HepG2 (cell line): ENCODE measurements around the gene GBA2. TPM values are rescaled to one million over a fixed set of nuclear protein-coding genes. Genes with fewer than 3 reads are reported as not detected.

Experiments used
- CREB1 ChIP-seq, 2 experiments: fragments of 450-650 bp in 1 of 2; IDR thresholded peaks; 2 replicates each; pipeline ENCODE4 v1.6.1; 2016 to 2017; ENCODE audit warnings: control low read depth in 1 of 2, mild to moderate bottlenecking in 1 of 2, missing compliant biosample characterization in 1 of 2, missing genetic modification characterization in 1 of 2
- DNMT1 ChIP-seq: sonication (generic); formaldehyde crosslinking; IDR thresholded peaks from 2 replicates; pipeline ENCODE4 v1.5.1; 2020; ENCODE audit warnings: mild to moderate bottlenecking, missing genetic modification reagents
- FOSL1 ChIP-seq: sonication (generic); formaldehyde crosslinking; IDR thresholded peaks from 2 replicates; pipeline ENCODE4 v1.9.0; 2021; ENCODE audit warnings: missing genetic modification reagents, borderline replicate concordance
- HDAC2 ChIP-seq: sonication (generic); formaldehyde crosslinking; IDR thresholded peaks from 2 replicates; pipeline ENCODE4 v1.4.0; 2020; ENCODE audit warnings: missing genetic modification reagents
- KDM4B ChIP-seq: sonication (generic); formaldehyde crosslinking; IDR thresholded peaks from 2 replicates; pipeline ENCODE4 v1.4.0; 2020; ENCODE audit warnings: missing genetic modification reagents
- KMT2A ChIP-seq: sonication (generic); formaldehyde crosslinking; IDR thresholded peaks from 2 replicates; pipeline ENCODE4 v1.4.0; 2020; ENCODE audit warnings: missing genetic modification reagents
- MTA3 ChIP-seq: sonication (generic); formaldehyde crosslinking; IDR thresholded peaks from 2 replicates; pipeline ENCODE4 v1.4.0; 2020; ENCODE audit warnings: missing genetic modification reagents
- SMC3 ChIP-seq: IDR thresholded peaks from 2 replicates; pipeline ENCODE4 v1.6.1; 2011; ENCODE audit warnings: low read length, improper control_type of control experiment
- SRF ChIP-seq: IDR thresholded peaks from 2 replicates; pipeline ENCODE4 v1.6.1; 2011; ENCODE audit warnings: mild to moderate bottlenecking, low read depth, low read length, moderate library complexity
- STAT6 ChIP-seq: sonication (generic); formaldehyde crosslinking; IDR thresholded peaks from 2 replicates; pipeline ENCODE4 v1.4.0; 2020; ENCODE audit warnings: missing genetic modification reagents, mild to moderate bottlenecking, borderline replicate concordance
- TBX2 ChIP-seq: sonication (generic); formaldehyde crosslinking; IDR thresholded peaks from 2 replicates; pipeline ENCODE4 v1.5.0; 2020; ENCODE audit warnings: missing genetic modification reagents, mild to moderate bottlenecking, borderline replicate concordance
- TSC22D2 ChIP-seq: sonication (generic); formaldehyde crosslinking; IDR thresholded peaks from 2 replicates; pipeline ENCODE4 v1.5.1; 2020; ENCODE audit warnings: missing genetic modification reagents, mild to moderate bottlenecking, borderline replicate concordance
- ZNF737 ChIP-seq: sonication (generic); formaldehyde crosslinking; IDR thresholded peaks from 2 replicates; pipeline ENCODE4 v1.5.0; 2020; ENCODE audit warnings: missing genetic modification reagents, mild to moderate bottlenecking, borderline replicate concordance
- polyA plus RNA-seq, 8 experiments: library from polyadenylated mRNA; depleted of rRNA in 3 of 8; stranded (reverse) in 7 of 8; unstranded in 1 of 8; fragments of >200 nt; fragmentation: Illumina TruSeq in 4 of 8; extraction: Trizol in 4 of 8; gene quantifications; 2 replicates each; pipeline versions ENCODE4 v1.2.1 to v1.2.3, GENCODE V29; 2011 to 2016; ENCODE audit warnings: low read depth in 4 of 8, missing spikeins in 1 of 8, mixed read lengths in 1 of 8; ENCODE audit not compliant: insufficient read depth in 1 of 8
- total RNA-seq, 5 experiments: library from RNA; depleted of rRNA; stranded (reverse); fragments of >200 nt; fragmentation: Illumina TruSeq; extraction: Trizol; gene quantifications; 2 replicates each; pipeline ENCODE4 v1.2.3, GENCODE V29; 2016; ENCODE audit warnings: low read depth in 1 of 5
- TF ChIP-seq, protein P1 (sequence below): sonication (generic); formaldehyde crosslinking; IDR thresholded peaks from 2 replicates; pipeline ENCODE4 v1.4.0; 2020; ENCODE audit warnings: missing genetic modification reagents, borderline replicate concordance
- TF ChIP-seq, protein P2 (sequence below): IDR thresholded peaks from 2 replicates; pipeline ENCODE4 v1.6.1; 2016; ENCODE audit warnings: mild to moderate bottlenecking, missing biosample characterization, missing genetic modification reagents
- TF ChIP-seq, protein P3 (sequence below): sonication (generic); formaldehyde crosslinking; IDR thresholded peaks from 2 replicates; pipeline ENCODE4 v1.4.0; 2020; ENCODE audit warnings: mild to moderate bottlenecking, missing genetic modification reagents
- TF ChIP-seq, protein P4 (sequence below): sonication (generic); formaldehyde crosslinking; IDR thresholded peaks from 2 replicates; pipeline ENCODE4 v1.8.1; 2023; ENCODE audit warnings: mild to moderate bottlenecking, inconsistent platforms, moderate library complexity, missing genetic modification reagents, borderline replicate concordance
- TF ChIP-seq, protein P5 (sequence below): sonication (generic); formaldehyde crosslinking; IDR thresholded peaks from 2 replicates; pipeline ENCODE4 v1.5.0; 2020; ENCODE audit warnings: missing genetic modification reagents

GBA2 gene
- total and polyA plus RNA-seq, 2 of the 13 experiments (the other 11 are each of a cell fraction or from before 2014, with no cell fraction given), result 37.5 to 86.1 TPM

- TF ChIP-seq FOSL1 (CRISPR knock-in tag) (no peak), DNMT1 (CRISPR knock-in tag) (no peak), KMT2A (no peak), STAT6 (CRISPR knock-in tag) (no peak), HDAC2 (CRISPR knock-in tag) (no peak), SMC3 (peak; percentile 65), TBX2 (CRISPR knock-in tag) (no peak), TSC22D2 (no peak), ZNF737 (CRISPR knock-in tag) (no peak), KDM4B (CRISPR knock-in tag) (no peak), SRF (no peak), CREB1 (IDR thresholded peaks at IDR 0.05) (no peak), CREB1 (CRISPR knock-in tag; IDR thresholded peaks at IDR 0.05) (no peak), MTA3 (CRISPR knock-in tag) (no peak)
- TF ChIP-seq, protein P1, sequence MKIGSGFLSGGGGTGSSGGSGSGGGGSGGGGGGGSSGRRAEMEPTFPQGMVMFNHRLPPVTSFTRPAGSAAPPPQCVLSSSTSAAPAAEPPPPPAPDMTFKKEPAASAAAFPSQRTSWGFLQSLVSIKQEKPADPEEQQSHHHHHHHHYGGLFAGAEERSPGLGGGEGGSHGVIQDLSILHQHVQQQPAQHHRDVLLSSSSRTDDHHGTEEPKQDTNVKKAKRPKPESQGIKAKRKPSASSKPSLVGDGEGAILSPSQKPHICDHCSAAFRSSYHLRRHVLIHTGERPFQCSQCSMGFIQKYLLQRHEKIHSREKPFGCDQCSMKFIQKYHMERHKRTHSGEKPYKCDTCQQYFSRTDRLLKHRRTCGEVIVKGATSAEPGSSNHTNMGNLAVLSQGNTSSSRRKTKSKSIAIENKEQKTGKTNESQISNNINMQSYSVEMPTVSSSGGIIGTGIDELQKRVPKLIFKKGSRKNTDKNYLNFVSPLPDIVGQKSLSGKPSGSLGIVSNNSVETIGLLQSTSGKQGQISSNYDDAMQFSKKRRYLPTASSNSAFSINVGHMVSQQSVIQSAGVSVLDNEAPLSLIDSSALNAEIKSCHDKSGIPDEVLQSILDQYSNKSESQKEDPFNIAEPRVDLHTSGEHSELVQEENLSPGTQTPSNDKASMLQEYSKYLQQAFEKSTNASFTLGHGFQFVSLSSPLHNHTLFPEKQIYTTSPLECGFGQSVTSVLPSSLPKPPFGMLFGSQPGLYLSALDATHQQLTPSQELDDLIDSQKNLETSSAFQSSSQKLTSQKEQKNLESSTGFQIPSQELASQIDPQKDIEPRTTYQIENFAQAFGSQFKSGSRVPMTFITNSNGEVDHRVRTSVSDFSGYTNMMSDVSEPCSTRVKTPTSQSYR, result no peak
- TF ChIP-seq, protein P2, sequence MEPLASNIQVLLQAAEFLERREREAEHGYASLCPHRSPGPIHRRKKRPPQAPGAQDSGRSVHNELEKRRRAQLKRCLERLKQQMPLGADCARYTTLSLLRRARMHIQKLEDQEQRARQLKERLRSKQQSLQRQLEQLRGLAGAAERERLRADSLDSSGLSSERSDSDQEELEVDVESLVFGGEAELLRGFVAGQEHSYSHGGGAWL (CRISPR knock-in tag), result peak; percentile 27; the same call in 1 of the 2 replicates
- TF ChIP-seq, protein P3, sequence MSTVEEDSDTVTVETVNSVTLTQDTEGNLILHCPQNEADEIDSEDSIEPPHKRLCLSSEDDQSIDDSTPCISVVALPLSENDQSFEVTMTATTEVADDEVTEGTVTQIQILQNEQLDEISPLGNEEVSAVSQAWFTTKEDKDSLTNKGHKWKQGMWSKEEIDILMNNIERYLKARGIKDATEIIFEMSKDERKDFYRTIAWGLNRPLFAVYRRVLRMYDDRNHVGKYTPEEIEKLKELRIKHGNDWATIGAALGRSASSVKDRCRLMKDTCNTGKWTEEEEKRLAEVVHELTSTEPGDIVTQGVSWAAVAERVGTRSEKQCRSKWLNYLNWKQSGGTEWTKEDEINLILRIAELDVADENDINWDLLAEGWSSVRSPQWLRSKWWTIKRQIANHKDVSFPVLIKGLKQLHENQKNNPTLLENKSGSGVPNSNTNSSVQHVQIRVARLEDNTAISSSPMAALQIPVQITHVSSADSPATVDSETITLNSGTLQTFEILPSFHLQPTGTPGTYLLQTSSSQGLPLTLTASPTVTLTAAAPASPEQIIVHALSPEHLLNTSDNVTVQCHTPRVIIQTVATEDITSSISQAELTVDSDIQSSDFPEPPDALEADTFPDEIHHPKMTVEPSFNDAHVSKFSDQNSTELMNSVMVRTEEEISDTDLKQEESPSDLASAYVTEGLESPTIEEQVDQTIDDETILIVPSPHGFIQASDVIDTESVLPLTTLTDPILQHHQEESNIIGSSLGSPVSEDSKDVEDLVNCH (CRISPR knock-in tag), result no peak
- TF ChIP-seq, protein P4, sequence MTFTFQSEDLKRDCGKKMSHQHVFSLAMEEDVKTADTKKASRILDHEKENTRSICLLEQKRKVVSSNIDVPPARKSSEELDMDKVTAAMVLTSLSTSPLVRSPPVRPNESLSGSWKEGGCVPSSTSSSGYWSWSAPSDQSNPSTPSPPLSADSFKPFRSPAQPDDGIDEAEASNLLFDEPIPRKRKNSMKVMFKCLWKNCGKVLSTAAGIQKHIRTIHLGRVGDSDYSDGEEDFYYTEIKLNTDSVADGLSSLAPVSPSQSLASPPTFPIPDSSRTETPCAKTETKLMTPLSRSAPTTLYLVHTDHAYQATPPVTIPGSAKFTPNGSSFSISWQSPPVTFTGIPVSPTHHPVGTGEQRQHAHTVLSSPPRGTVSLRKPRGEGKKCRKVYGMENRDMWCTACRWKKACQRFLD (CRISPR knock-in tag), result no peak
- TF ChIP-seq, protein P5, sequence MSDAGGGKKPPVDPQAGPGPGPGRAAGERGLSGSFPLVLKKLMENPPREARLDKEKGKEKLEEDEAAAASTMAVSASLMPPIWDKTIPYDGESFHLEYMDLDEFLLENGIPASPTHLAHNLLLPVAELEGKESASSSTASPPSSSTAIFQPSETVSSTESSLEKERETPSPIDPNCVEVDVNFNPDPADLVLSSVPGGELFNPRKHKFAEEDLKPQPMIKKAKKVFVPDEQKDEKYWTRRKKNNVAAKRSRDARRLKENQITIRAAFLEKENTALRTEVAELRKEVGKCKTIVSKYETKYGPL (CRISPR knock-in tag), result no peak
Measured at GRCh38 chr9:35736201-35736633, 12.8 kb downstream of the GBA2 start (continued).
